HCT116 (cell line): ENCODE measurements around the gene PML. TPM values are rescaled to one million over a fixed set of nuclear protein-coding genes. Genes with fewer than 3 reads are reported as not detected.
"Not testable (repeated sequence)": the region's sequence is repeated elsewhere in the genome, so short reads cannot be mapped to it uniquely, and the experiment has no call there.

Experiments used
- ATAC-seq: fragments of 200-7000 bp; cut with Tn5 transposase; 2 replicates; pipeline ENCODE4 v1.9.1; 2020; ENCODE audit warnings: mild to moderate bottlenecking, moderate library complexity
- BruUV-seq: library from RNA; stranded (reverse); fragments of 400-500 nt; replicated peaks from 2 replicates; lab custom pipeline; 2021; lab: Mats Ljungman, UMichigan
- CTCF ChIA-PET: fragments of 300-600 bp; sonication (Branson Sonifier 250); formaldehyde crosslinking; loops from one replicate; lab custom pipeline; 2021; ENCODE audit warnings: antibody characterized with exemption; lab: Charles Lee
- POLR2A ChIA-PET: fragments of 300-600, 350-600 bp; sonication (Branson Sonifier 250); formaldehyde crosslinking; loops from one replicate; lab custom pipeline; 2021; ENCODE audit warnings: antibody characterized with exemption; lab: Charles Lee
- RAD21 ChIA-PET, 2 experiments: fragments of 300-600 bp; sonication (Branson Sonifier 250); formaldehyde crosslinking; loops; one replicate each; lab custom pipeline; 2023; ENCODE audit warnings: low total read pairs in 2 of 2; ENCODE audit not compliant: uncharacterized antibody in 2 of 2, unreplicated experiment in 2 of 2, low non-redundant PET in 1 of 2; lab: Charles Lee
- DNase-seq: peaks from one replicate; pipeline ENCODE4 v3.0.0-alpha.2; 2010; ENCODE audit warnings: low read depth, low spot score
- H2AFZ ChIP-seq: fragments of 200-600 bp; shearing (Covaris generic), sonication (generic); 2 replicates; pipeline ENCODE4 v1.6.1; 2017; ENCODE audit warnings: low read depth, mixed run types, mixed read lengths, antibody characterized with exemption, low read length; ENCODE audit not compliant: poor library complexity, severe bottlenecking
- H3K27ac ChIP-seq: 2 replicates; pipeline ENCODE4 v1.5.1; 2012; ENCODE audit warnings: low read depth, low read length
- H3K27me3 ChIP-seq: fragments of 200-600 bp; sonication (generic); 2 replicates; pipeline ENCODE4 v1.6.1; 2016; ENCODE audit warnings: mixed run types, low read length, mixed read lengths; ENCODE audit not compliant: insufficient read depth
- H3K36me3 ChIP-seq, 2 experiments: fragments of 200-500 bp in 1 of 2; fragments of 200-600 bp in 1 of 2; sonication (Bioruptor generic) in 1 of 2; sonication (generic) in 1 of 2; 2 replicates each; pipeline versions ENCODE4 v1.5.1 to v1.6.1; 2014 to 2016; ENCODE audit warnings: low read length in 2 of 2, inconsistent platforms in 1 of 2, mixed read lengths in 1 of 2, mixed run types in 1 of 2; ENCODE audit not compliant: insufficient read depth in 2 of 2, control insufficient read depth in 1 of 2
- H3K4me1 ChIP-seq, 2 experiments: fragments of 200-600 bp in 1 of 2; sonication (generic) in 1 of 2; 2 replicates each; pipeline versions ENCODE4 v1.5.1 to v1.6.1; 2012 to 2017; ENCODE audit warnings: low read length in 2 of 2, inconsistent platforms in 1 of 2, mild to moderate bottlenecking in 1 of 2, mixed read lengths in 1 of 2, mixed run types in 1 of 2, moderate library complexity in 1 of 2; ENCODE audit not compliant: insufficient read depth in 2 of 2, control insufficient read depth in 1 of 2
- H3K4me2 ChIP-seq: fragments of 200-600 bp; sonication (generic); 2 replicates; pipeline ENCODE4 v1.6.1; 2017; ENCODE audit warnings: mixed run types, low read length, mixed read lengths
- H3K4me3 ChIP-seq, 2 experiments: fragments of 200-600 bp in 1 of 2; sonication (generic) in 1 of 2; replicated peaks in 1 of 2; 2 replicates each; pipeline ENCODE4 v1.5.1; 2011 to 2016; ENCODE audit warnings: low read length in 2 of 2, control low read depth in 1 of 2, low read depth in 1 of 2, mild to moderate bottlenecking in 1 of 2, mixed read lengths in 1 of 2, mixed run types in 1 of 2
- H3K79me2 ChIP-seq: fragments of 200-600 bp; sonication (generic); 2 replicates; pipeline ENCODE4 v1.6.1; 2017; ENCODE audit warnings: mild to moderate bottlenecking, mixed run types, low read length, moderate library complexity, mixed read lengths; ENCODE audit not compliant: insufficient read depth
- H3K9ac ChIP-seq: fragments of 200-600 bp; sonication (generic); 2 replicates; pipeline ENCODE4 v1.6.1; 2016; ENCODE audit warnings: low read length, mixed read lengths
- H3K9me2 ChIP-seq: fragments of 200-600 bp; sonication (generic), shearing (Covaris generic); 2 replicates; pipeline ENCODE4 v1.6.1; 2017; ENCODE audit warnings: mixed run types, mild to moderate bottlenecking, moderate library complexity; ENCODE audit not compliant: insufficient read depth
- H3K9me3 ChIP-seq, 2 experiments: fragments of 200-500 bp in 1 of 2; fragments of 200-600 bp in 1 of 2; sonication (Bioruptor generic) in 1 of 2; sonication (generic) in 1 of 2; 2 replicates each; pipeline ENCODE4 v1.6.1; 2014 to 2017; ENCODE audit warnings: low read length in 2 of 2, mixed read lengths in 2 of 2, inconsistent platforms in 1 of 2, low read depth in 1 of 2, mild to moderate bottlenecking in 1 of 2, mixed run types in 1 of 2, moderate library complexity in 1 of 2; ENCODE audit not compliant: control insufficient read depth in 1 of 2, insufficient read depth in 1 of 2
- H4K20me1 ChIP-seq: fragments of 200-600 bp; sonication (generic), shearing (Covaris generic); 2 replicates; pipeline ENCODE4 v1.6.1; 2017; ENCODE audit warnings: mixed run types, mild to moderate bottlenecking, moderate library complexity; ENCODE audit not compliant: insufficient read depth
- FOSL1 ChIP-seq: IDR thresholded peaks from 2 replicates; pipeline ENCODE4 v1.6.1; 2012; ENCODE audit warnings: low read depth
- RAD21 ChIP-seq: IDR thresholded peaks from 2 replicates; pipeline ENCODE4 v1.6.1; 2012; ENCODE audit warnings: low read depth, mild to moderate bottlenecking
- ZFX ChIP-seq: fragments of 450-650 bp; IDR thresholded peaks from 2 replicates; pipeline ENCODE4 v1.6.1; 2017
- intact Hi-C: fragments of 100-400 bp; cut with micrococcal nuclease; formaldehyde crosslinking; loops from 2 replicates; pipeline ENCODE4 v1.10.0; 2022
- total RNA-seq: library from RNA; stranded (reverse); gene quantifications from one replicate; pipeline ENCODE4 v1.2.1, GENCODE V29; 2021; ENCODE audit not compliant: unreplicated experiment
- TF ChIP-seq, protein P1 (sequence below), 3 experiments: fragments of 200-600 bp in 1 of 3; sonication (generic) in 1 of 3; IDR thresholded peaks in 2 of 3; conservative IDR thresholded peaks in 1 of 3; 2 replicates each; pipeline ENCODE4 v1.5.1; 2012 to 2017; ENCODE audit warnings: low read depth in 2 of 3, low read length in 2 of 3, antibody characterized with exemption in 1 of 3, borderline replicate concordance in 1 of 3, control low read depth in 1 of 3, mild to moderate bottlenecking in 1 of 3, mixed read lengths in 1 of 3, mixed run types in 1 of 3, moderate library complexity in 1 of 3; ENCODE audit not compliant: insufficient read depth in 1 of 3
- TF ChIP-seq, protein P2 (sequence below): IDR thresholded peaks from 2 replicates; pipeline ENCODE4 v1.6.1; 2012

PML gene
- total RNA-seq, 1 experiment from 2014 or later = 28.1 TPM

DNA sequence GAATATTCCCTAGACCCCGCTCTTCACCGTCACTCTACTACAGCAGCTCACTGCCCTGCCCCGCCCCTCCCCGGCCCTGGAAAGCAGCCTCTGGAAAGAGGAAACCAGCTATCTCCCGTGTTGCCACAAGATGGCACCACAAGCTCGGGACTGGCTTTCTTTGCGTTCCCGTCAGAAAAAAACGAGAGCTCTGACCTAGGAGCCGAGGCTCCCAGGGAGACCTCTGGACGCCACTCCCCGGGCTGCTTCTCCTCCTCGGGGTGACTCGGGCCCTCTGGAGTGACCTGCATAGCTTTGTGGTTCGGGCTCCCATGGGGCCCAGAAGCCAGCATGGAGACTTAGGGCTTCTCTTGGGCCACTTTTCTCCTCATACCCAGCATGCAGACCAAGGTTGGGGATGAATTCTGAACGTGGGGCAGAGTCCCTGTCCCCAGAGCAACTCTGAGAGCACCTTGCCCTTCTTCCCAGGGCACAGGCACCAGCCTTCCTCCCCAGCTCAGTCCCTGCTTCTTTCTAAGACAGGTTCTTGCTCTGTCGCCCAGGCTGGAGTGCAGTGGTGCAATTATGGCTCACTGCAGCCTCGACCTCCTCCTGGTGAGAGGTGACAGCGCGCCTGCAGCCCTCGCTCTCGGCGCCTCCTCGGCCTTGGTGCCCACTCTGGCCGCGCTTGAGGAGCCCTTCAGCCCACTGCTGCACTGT lies 21.4 kb upstream of the PML start:
- CTCF ChIA-PET = interaction anchor here (0.7 to 3.0 kb wide), 26 partner anchors 9 to 350 kb away, joined by 3 to 132 read pairs (median 6); partner anchors contain the start of genes PML and TBC1D21
- peak overlapping the region; percentile 26 for H3K9ac ChIP-seq
- H3K4me3 ChIP-seq = peak overlapping the region; percentile 17 to 52; a peak in 3 of 4 replicates
- peak; percentile 95 for ATAC-seq
- no peaks in the 10 kb centered on the region for H3K9me2 ChIP-seq
- H3K36me3 ChIP-seq = no peaks in the 10 kb centered on the region
- peak overlapping the region; percentile 88 for H3K4me2 ChIP-seq
- TF ChIP-seq FOSL1 (no peak), ZFX (no peak), RAD21 (peak; percentile 98)
- TF ChIP-seq, protein P1, sequence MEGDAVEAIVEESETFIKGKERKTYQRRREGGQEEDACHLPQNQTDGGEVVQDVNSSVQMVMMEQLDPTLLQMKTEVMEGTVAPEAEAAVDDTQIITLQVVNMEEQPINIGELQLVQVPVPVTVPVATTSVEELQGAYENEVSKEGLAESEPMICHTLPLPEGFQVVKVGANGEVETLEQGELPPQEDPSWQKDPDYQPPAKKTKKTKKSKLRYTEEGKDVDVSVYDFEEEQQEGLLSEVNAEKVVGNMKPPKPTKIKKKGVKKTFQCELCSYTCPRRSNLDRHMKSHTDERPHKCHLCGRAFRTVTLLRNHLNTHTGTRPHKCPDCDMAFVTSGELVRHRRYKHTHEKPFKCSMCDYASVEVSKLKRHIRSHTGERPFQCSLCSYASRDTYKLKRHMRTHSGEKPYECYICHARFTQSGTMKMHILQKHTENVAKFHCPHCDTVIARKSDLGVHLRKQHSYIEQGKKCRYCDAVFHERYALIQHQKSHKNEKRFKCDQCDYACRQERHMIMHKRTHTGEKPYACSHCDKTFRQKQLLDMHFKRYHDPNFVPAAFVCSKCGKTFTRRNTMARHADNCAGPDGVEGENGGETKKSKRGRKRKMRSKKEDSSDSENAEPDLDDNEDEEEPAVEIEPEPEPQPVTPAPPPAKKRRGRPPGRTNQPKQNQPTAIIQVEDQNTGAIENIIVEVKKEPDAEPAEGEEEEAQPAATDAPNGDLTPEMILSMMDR (IDR thresholded peaks at IDR 0.05 in 2 of 3, conservative IDR thresholded peaks at IDR 0.05 in 1 of 3; ENCODE audit: borderline replicate concordance in 1 of 3, insufficient read depth in 1 of 3, low read depth in 2 of 3, low read length in 2 of 3) = peak; percentile 87 to 93 (median 87)
- TF ChIP-seq, protein P2, sequence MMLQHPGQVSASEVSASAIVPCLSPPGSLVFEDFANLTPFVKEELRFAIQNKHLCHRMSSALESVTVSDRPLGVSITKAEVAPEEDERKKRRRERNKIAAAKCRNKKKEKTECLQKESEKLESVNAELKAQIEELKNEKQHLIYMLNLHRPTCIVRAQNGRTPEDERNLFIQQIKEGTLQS = no peak
- TF ChIP-seq, all 23 proteins: peak for 2
- no peaks in the 10 kb centered on the region for H4K20me1 ChIP-seq
- H3K27me3 ChIP-seq = no peaks in the 10 kb centered on the region
- BruUV-seq = no TSS peak
- H3K79me2 ChIP-seq = no peaks in the 10 kb centered on the region
- ChIA-PET RAD21 (interaction anchor here (0.7 to 1.7 kb wide), 15 partner anchors 10 to 349 kb away, joined by 3 to 23 read pairs (median 5); no protein-coding TSS in a partner anchor), POLR2A (interaction anchor here (1.0 to 1.2 kb wide), 3 partner anchors 10 to 76 kb away, joined by 3 to 6 read pairs (median 6); no protein-coding TSS in a partner anchor)
- no peak for DNase-seq
- peak overlapping the region; percentile 97 for H2AFZ ChIP-seq
- no peak overlapping the region; the same call in 1 of the 2 replicates for H3K27ac ChIP-seq
- no peaks in the 10 kb centered on the region; a peak in 1 of 4 replicates for H3K9me3 ChIP-seq
- intact Hi-C loops = loop anchor here (1.0 to 5.0 kb wide), 4 partner anchors 64 to 349 kb away; no protein-coding TSS in a partner anchor
- peaks cover 0 to 8% of the 10 kb centered on the region in 2 experiments; a peak in 2 of 4 replicates for H3K4me1 ChIP-seq

DNA sequence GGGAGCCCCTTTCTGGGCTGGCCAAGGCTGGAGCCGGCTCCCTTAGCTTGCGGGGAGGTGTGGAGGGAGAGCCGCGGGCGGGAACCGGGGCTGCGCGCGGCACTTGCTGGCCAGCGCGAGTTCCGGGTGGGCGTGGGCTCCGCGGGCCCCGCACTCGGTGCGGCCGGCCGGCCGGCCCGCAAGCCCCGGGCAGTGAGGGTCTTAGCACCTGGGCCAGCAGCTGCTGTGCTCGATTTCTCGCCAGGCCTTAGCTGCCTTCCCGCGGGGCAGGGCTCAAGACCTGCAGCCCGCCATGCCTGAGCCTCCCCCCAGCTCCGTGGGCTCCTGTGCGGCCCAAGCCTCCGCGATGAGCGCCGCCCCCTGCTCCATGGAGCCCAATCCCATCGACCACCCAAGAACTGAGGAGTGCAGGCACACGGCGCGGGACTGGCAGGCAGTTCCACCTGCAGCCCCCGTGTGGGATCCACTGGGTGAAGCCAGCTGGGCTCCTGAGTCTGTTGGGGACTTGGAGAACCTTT lies 20.8 kb upstream of the PML start:
- H3K27me3 ChIP-seq, H3K4me1 ChIP-seq, H3K27ac ChIP-seq, DNase-seq, H3K9me2 ChIP-seq, H3K9ac ChIP-seq, H3K4me3 ChIP-seq, BruUV-seq, H3K4me2 ChIP-seq, H4K20me1 ChIP-seq, H2AFZ ChIP-seq, ATAC-seq, H3K79me2 ChIP-seq, H3K9me3 ChIP-seq, H3K36me3 ChIP-seq: not testable (repeated sequence)
- ChIA-PET RAD21 (interaction anchor here (0.8 to 1.7 kb wide), 3 partner anchors 63 to 347 kb away, joined by 3 to 4 read pairs (median 3); no protein-coding TSS in a partner anchor), POLR2A (interaction anchor here (1.0 to 1.6 kb wide), 3 partner anchors 9 to 79 kb away, joined by 3 to 6 read pairs (median 6); no protein-coding TSS in a partner anchor), CTCF (interaction anchor here (0.7 to 3.0 kb wide), 13 partner anchors 9 to 349 kb away, joined by 3 to 132 read pairs (median 16); partner anchors contain the start of gene PML)
- intact Hi-C loops = loop anchor here (1.0 to 5.0 kb wide), 4 partner anchors 64 to 349 kb away; no protein-coding TSS in a partner anchor

DNA sequence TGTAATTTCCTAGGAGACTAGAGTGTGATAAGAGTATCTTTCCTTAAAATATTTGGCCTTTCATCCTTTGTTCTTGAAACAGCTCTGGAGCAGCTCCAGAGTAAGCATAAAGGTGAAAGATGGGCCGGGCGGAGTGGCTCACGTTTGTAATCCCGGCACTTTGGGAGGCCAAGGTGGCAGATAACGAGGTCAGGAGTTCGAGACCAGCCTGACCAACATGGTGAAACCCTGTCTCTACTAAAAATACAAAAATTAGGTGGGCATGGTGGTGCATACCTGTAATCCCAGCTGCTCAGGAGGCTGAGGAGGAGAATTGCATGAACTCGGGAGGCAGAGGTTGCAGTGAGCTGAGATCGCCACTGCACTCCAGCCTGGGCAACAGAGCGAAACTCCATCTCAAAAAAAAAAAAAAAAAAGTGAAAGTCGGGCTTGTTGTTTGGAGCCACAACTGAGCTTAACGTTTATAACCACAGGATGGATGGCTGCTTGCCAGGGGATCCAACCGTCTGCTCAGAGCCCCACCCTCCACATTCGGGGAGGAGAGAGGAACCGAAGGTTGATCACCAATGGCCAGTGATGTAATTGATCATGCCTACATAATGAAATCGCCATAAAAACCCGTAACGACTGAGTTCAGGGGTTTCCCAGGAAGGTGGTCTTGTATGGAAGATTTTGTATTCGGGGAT lies 18.9 kb upstream of the PML start:
- ChIA-PET POLR2A (interaction anchor here (1.6 kb wide), 1 partner anchor 77 kb away, joined by 3 read pairs; no protein-coding TSS in a partner anchor), CTCF (interaction anchor here (0.9 to 3.0 kb wide), 4 partner anchors 19 to 332 kb away, joined by 3 to 132 read pairs (median 4); partner anchors contain the start of gene PML), RAD21 (interaction anchor here in 1 of 2 experiments (0.6 to 1.7 kb wide), 2 partner anchors 61 to 348 kb away, joined by 3 read pairs; no protein-coding TSS in a partner anchor)
- H3K4me3 ChIP-seq, intact Hi-C loops, H3K27me3 ChIP-seq, DNase-seq, H3K27ac ChIP-seq, H4K20me1 ChIP-seq, H3K4me2 ChIP-seq, H2AFZ ChIP-seq, H3K9me3 ChIP-seq, BruUV-seq, H3K4me1 ChIP-seq, H3K36me3 ChIP-seq, ATAC-seq, H3K9me2 ChIP-seq, H3K9ac ChIP-seq, H3K79me2 ChIP-seq: not testable (repeated sequence)
